ENCODE measurements around the gene TMEM151B. TPM values are rescaled to one million over a fixed set of nuclear protein-coding genes. Genes with fewer than 3 reads are reported as not detected.
A peak's percentile ranks its signal among the peaks of the same experiment; 100 is the strongest.

TMEM151B gene
- total and polyA plus RNA-seq, 9 of the 15 experiments (the other 6 are each of a cell fraction or from before 2014, with no cell fraction given): not detected

DNA sequence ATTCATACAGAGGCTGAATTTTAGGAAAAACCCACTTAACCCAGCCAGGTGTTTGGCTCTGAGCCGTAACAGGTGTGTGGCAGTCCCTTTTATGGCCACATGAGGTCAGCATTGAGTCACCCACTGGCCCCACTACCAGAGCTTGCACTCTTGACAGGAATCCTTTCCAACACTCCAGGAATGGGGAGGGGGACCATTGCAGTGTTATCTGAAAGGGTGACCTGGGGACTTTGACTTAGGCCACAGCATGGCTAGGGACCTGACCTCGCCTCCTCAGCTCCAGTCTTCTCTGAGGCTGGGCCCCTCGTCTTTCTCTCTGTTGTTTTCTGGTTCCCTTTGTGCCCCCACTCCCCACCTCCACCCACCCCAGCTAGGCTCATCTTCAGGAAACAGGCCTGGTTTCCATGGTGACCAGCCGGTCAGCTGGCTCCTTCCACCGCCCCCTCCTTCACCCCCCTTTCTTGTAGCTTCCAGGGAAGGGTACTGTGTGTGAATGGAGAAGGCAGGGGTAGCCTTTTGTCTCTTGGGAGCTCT lies 2.1 kb upstream of the TMEM151B start:
- Histone ChIP-seq H3K79me2 (ENCODE audit: control insufficient read depth, insufficient read depth, low read length) (peaks cover 17% of the 10 kb centered on the region), H3K9ac (ENCODE audit: insufficient read depth in 1 of 2, low read depth in 2 of 2, low read length in 2 of 2) (no peak overlapping the region), H3K4me2 (ENCODE audit: insufficient read depth, low read length) (no peak overlapping the region), H3K27me3 (ENCODE audit: control insufficient read depth in 2 of 2, insufficient read depth in 2 of 2, low read length in 2 of 2) (peaks cover 33 to 38% of the 10 kb centered on the region in 2 experiments), H3K4me3 (no peak overlapping the region), H3K4me1 (replicated peaks in 1 of 2; ENCODE audit: control insufficient read depth in 2 of 2, insufficient read depth in 2 of 2, low read length in 2 of 2) (peaks cover 15 to 34% of the 10 kb centered on the region in 2 experiments; a peak in 4 of 5 replicates), H3K9me3 (replicated peaks; ENCODE audit: control insufficient read depth, insufficient read depth, low read depth, low read length) (no peaks in the 10 kb centered on the region), H4K20me1 (replicated peaks; ENCODE audit: control insufficient read depth, insufficient read depth, low read length) (peaks cover 3% of the 10 kb centered on the region; the same call in 1 of the 2 replicates), H3K36me3 (ENCODE audit: control insufficient read depth, insufficient read depth, low read length) (no peaks in the 10 kb centered on the region), H3K9me1 (ENCODE audit: control insufficient read depth, insufficient read depth, low read length) (no peaks in the 10 kb centered on the region), H3K27ac (ENCODE audit: extremely low read depth, low read depth, low read length) (no peak overlapping the region), H2AFZ (ENCODE audit: low read depth, low read length) (no peak overlapping the region)
- in situ Hi-C loops (cut with MboI) (loop anchor here (5.0 kb wide), 1 partner anchor 74 kb away; the partner anchor contains the start of gene SPATS1), intact Hi-C loops (cut with micrococcal nuclease) (loop anchor here (1.0 to 5.0 kb wide), 4 partner anchors 36 to 189 kb away; no protein-coding TSS in a partner anchor)
- peak; percentile 92 for FAIRE-seq
- BruUV-seq (replicated peaks): no TSS peak
- ChIA-PET CTCF (ENCODE audit: low intra/inter-chr PET ratio) (interaction anchor here (0.7 to 4.6 kb wide), 5 partner anchors 30 to 188 kb away, joined by 3 to 61 read pairs (median 5); no protein-coding TSS in a partner anchor), POLR2A (interaction anchor here (0.6 to 8.2 kb wide), 16 partner anchors 12 to 639 kb away, joined by 3 to 69 read pairs (median 4); partner anchors contain the start of genes AARS2 and HSP90AB1)
- ATAC-seq: peak; percentile 56
- 1% methylated on average over 5 of the region's 5 CpGs for WGBS (ENCODE audit: insufficient coverage, low coverage, missing lambda C conversion rate)
- peak; percentile 76 to 79 (median 78) for DNase-seq (ENCODE audit: extremely low read depth in 1 of 4, low spot score in 3 of 4)
- TF ChIP-seq, protein P1, sequence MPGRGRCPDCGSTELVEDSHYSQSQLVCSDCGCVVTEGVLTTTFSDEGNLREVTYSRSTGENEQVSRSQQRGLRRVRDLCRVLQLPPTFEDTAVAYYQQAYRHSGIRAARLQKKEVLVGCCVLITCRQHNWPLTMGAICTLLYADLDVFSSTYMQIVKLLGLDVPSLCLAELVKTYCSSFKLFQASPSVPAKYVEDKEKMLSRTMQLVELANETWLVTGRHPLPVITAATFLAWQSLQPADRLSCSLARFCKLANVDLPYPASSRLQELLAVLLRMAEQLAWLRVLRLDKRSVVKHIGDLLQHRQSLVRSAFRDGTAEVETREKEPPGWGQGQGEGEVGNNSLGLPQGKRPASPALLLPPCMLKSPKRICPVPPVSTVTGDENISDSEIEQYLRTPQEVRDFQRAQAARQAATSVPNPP (IDR thresholded peaks at IDR 0.05; ENCODE audit: borderline replicate concordance, insufficient read depth, insufficient read length): no peak
- TF ChIP-seq CCAR2 (IDR thresholded peaks at IDR 0.05; ENCODE audit: low read depth, low read length): no peak
- no peak for TF ChIP-seq KDM1A (IDR thresholded peaks at IDR 0.05)
- no peak for TF ChIP-seq NUFIP1 (IDR thresholded peaks at IDR 0.05; ENCODE audit: partially characterized antibody)
- no peak for TF ChIP-seq ZNF217 (CRISPR knock-in tag; IDR thresholded peaks at IDR 0.05)
- no peak for TF ChIP-seq RBM14 (IDR thresholded peaks at IDR 0.05; ENCODE audit: borderline replicate concordance, insufficient read depth, low read depth, low read length)
- TF ChIP-seq, protein P2, sequence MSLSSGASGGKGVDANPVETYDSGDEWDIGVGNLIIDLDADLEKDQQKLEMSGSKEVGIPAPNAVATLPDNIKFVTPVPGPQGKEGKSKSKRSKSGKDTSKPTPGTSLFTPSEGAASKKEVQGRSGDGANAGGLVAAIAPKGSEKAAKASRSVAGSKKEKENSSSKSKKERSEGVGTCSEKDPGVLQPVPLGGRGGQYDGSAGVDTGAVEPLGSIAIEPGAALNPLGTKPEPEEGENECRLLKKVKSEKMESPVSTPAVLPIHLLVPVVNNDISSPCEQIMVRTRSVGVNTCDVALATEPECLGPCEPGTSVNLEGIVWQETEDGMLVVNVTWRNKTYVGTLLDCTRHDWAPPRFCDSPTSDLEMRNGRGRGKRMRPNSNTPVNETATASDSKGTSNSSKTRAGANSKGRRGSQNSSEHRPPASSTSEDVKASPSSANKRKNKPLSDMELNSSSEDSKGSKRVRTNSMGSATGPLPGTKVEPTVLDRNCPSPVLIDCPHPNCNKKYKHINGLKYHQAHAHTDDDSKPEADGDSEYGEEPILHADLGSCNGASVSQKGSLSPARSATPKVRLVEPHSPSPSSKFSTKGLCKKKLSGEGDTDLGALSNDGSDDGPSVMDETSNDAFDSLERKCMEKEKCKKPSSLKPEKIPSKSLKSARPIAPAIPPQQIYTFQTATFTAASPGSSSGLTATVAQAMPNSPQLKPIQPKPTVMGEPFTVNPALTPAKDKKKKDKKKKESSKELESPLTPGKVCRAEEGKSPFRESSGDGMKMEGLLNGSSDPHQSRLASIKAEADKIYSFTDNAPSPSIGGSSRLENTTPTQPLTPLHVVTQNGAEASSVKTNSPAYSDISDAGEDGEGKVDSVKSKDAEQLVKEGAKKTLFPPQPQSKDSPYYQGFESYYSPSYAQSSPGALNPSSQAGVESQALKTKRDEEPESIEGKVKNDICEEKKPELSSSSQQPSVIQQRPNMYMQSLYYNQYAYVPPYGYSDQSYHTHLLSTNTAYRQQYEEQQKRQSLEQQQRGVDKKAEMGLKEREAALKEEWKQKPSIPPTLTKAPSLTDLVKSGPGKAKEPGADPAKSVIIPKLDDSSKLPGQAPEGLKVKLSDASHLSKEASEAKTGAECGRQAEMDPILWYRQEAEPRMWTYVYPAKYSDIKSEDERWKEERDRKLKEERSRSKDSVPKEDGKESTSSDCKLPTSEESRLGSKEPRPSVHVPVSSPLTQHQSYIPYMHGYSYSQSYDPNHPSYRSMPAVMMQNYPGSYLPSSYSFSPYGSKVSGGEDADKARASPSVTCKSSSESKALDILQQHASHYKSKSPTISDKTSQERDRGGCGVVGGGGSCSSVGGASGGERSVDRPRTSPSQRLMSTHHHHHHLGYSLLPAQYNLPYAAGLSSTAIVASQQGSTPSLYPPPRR (CRISPR knock-in tag; IDR thresholded peaks at IDR 0.05; ENCODE audit: borderline replicate concordance): no peak
- TF ChIP-seq NONO (IDR thresholded peaks at IDR 0.05; ENCODE audit: low read depth in 2 of 2, low read length in 1 of 2): no peak
- TF ChIP-seq, protein P3, sequence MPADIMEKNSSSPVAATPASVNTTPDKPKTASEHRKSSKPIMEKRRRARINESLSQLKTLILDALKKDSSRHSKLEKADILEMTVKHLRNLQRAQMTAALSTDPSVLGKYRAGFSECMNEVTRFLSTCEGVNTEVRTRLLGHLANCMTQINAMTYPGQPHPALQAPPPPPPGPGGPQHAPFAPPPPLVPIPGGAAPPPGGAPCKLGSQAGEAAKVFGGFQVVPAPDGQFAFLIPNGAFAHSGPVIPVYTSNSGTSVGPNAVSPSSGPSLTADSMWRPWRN (IDR thresholded peaks at IDR 0.05; ENCODE audit: low read depth): no peak
- TF ChIP-seq CBFA2T3 (IDR thresholded peaks at IDR 0.05): peak; percentile 27; the same call in 1 of the 2 replicates
- no peak for TF ChIP-seq ZNF239 (CRISPR knock-in tag; IDR thresholded peaks at IDR 0.05)
- no peak for TF ChIP-seq GABPB1 (CRISPR knock-in tag; IDR thresholded peaks at IDR 0.05)
- TF ChIP-seq PHF20 (IDR thresholded peaks at IDR 0.05; ENCODE audit: partially characterized antibody): no peak
- no peak for TF ChIP-seq RBM39 (optimal IDR thresholded peaks at IDR 0.05; ENCODE audit: low read depth, low read length)
- peak; percentile 40; the same call in 1 of the 2 replicates for TF ChIP-seq ZEB2 (IDR thresholded peaks at IDR 0.05)
- TF ChIP-seq SMARCA5 (IDR thresholded peaks at IDR 0.05): no peak
- no peak for TF ChIP-seq ZNF444 (CRISPR knock-in tag; IDR thresholded peaks at IDR 0.05)

All from K562 (cell line).